Occipital lobe (tissue), 2 donors: ENCODE data around the gene SPDYE17. TPM values are rescaled to one million over a fixed set of nuclear protein-coding genes. Genes with fewer than 3 reads are reported as not detected.
"Not testable (repeated sequence)": the region's sequence is repeated elsewhere in the genome, so short reads cannot be mapped to it uniquely, and the experiment has no call there.

Experiments
- DNase-seq: peaks from one replicate; lab custom pipeline; 2025; lab: John Stamatoyannopoulos, UW
- total RNA-seq: library from RNA; depleted of rRNA; stranded (reverse); fragments of >200 nt; gene quantifications from one replicate; pipeline ENCODE4 v1.2.3, GENCODE V29; 2014

Gene SPDYE17, protein sequence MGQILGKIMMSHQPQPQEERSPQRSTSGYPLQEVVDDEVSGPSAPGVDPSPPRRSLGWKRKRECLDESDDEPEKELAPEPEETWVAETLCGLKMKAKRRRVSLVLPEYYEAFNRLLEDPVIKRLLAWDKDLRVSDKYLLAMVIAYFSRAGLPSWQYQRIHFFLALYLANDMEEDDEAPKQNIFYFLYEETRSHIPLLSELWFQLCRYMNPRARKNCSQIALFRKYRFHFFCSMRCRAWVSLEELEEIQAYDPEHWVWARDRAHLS
- total RNA-seq: not detected

GRCh38 chr7:77032261-77032660, at the start of gene SPDYE17:
Gene SPDYE17 (minus strand): TSS chr7:77032361. CDS start chr7:77030570, 1,791 bp downstream.
- DNase-seq: not testable (repeated sequence)

GRCh38 chr7:77080236-77080635, 48.1 kb upstream of the SPDYE17 start:
- DNase-seq: not testable (repeated sequence)

GRCh38 chr7:77079624-77080023, 47.5 kb upstream of the SPDYE17 start:
- not testable (repeated sequence) for DNase-seq

DNA sequence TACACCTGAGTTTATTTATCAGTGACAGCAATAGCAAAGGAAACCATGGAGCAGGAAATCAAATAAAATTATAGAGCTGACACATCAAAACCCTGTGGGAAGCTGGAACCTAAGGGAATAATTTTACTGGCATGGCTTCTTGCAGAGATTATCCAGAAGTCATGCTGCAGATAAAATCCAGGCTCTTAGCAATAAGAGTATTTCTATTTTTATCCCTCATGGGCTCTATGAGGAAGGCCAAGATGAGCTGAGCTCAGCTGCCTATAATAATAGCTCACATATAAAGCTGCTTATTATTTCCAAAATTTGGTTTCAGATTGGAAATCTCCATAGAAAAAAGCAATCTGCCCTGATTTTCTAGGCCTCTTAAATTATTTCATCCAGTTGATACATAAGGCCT, 47.0 kb upstream of the SPDYE17 start:
- DNase-seq: not testable (repeated sequence)

GRCh38 chr7:77077060-77077459, 44.9 kb upstream of the SPDYE17 start:
- not testable (repeated sequence) for DNase-seq

DNA sequence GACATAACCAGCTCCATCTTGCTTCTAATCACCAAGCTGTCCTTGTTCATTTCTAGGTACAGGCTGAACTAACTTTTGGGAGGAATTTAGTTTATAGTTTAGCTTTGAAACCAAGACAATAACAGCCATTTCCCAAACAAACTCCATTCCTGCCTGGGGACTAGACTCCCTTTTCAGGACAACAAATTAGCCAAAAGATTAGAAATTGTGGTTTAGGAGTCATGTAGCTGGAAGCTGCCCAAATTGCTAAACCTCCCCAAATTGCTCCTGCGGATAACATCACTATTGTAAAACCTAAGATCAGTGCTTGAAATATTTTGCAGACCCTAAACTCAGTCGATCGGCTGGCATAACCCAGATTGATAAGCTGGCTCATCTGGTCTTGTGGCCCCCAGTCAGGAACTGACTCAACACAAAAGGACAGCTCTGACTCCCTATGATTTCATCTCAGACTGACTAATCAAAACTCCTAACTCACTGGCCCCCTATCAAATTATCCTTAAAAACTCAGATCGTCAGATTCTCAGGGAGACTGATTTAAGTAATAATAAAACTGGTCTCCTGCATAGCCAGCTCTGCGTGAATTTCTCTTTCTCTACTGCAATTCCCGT, 42.7 kb upstream of the SPDYE17 start:
- DNase-seq: not testable (repeated sequence)

- not testable (repeated sequence) for DNase-seq
Observed at GRCh38 chr7:77071108-77071507, 38.9 kb upstream of the SPDYE17 start.

DNA sequence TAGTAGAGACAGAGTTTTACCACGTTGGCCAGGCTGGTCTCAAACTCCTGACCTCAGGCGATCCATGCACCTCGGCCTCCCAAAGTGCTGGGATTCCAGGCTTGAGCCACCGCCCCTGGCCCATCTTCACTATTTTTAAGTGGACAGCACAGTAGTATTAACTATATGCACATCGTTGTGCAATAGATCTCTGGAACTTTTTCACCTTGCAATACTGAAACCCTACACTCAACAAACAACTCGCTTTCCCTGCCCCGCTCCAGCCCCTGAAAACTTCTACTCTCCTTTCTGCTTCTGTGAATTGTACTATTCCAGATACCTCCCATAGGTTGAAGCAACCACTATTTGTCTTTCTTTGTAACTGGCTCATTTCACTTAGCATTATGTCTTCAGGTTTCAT, 33.7 kb upstream of the SPDYE17 start:
- not testable (repeated sequence) for DNase-seq

DNA sequence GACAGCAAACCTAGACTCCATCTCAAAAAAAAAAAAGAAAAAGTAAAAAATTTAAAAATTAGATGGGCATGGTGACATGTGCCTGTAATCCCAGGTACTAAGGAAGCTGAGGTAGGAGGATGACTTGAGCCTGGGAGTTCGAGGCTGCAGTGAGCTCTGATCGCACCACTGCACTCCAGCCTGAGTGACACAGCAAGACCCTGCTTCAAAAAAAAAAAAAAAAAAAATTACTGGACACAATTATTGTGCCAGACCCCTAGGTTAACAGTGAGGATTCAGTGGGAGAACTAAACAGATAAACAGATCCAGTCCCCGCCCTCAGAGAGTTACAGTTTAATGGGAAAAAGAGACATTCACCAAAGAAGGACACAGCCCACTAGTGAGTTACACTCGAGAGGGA, 31.6 kb upstream of the SPDYE17 start:
- not testable (repeated sequence) for DNase-seq

DNA sequence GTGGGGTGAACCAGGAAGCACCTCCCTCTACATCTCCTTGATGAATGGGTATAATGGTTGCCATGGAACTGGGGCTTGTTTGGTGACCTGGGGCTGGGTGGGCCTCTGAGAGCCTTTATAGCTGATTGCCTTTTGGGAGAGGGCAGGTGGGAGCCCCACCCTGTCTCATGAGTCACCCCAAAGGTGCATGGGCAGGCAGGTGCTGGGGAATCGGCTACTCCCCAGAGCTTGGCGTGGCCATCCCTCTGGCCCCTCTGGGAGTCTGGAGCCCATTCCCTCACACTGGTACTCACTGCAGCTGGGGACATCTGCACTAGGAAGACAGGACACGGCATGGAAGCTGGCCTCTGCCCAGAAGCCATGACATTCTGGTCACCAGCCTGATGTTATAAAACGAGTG, 30.4 kb upstream of the SPDYE17 start, which contains the start of gene SPDYE18:
TSS of gene SPDYE18 (minus strand) at position 2 of the 400 bp plus-strand sequence. CDS start 2,046 bp downstream, outside the sequence.
- DNase-seq: not testable (repeated sequence)

DNA sequence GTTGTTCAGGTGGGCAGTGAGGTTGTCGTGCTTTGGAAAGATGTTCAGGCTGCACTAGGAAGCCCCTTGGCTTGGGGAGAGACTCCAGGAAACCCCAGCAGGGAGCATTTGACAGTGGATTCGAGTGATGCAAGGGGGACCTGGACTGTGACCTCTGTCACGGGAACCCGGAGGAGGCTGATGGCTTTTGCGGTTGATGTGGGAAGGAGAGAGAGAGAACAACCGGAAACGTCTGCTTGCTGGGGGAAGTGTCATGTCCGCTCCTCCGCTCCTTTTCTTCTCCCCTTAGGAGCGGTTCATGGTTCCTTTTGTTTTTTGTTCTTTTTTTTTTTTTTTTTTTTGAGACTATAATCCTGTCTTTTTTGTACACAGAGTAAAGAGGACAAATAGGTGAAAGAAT, 5.8 kb downstream of the SPDYE17 start:
- not testable (repeated sequence) for DNase-seq

DNA sequence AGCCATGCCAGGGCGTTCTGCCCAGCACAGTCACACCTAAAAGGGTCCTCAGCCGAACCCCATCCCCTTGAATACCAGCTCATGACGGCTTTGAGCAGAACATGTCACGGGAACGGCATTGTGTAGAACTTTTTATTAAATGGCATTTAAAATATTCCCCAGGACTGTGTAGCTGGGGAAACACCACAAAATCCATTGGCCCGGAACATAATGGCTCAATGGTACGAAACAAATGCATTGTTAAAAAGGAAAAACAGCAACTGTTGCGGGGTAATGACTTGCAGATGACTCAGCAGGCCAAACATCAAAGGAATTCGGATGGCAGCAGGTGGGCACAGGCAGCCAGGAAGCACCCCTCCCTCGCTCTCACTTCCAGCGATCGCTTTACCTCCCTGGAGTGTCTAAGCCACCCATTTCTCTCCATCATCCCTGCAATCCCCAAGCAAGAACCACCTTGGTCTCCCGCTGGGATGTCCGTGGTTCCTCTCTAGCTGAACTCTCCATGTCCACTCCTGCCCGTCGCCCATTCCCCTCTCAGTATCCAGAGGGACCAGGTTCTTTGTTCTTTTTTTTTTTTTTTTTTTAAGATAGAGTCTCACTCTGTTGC, 22.0 kb downstream of the SPDYE17 start:
- DNase-seq: not testable (repeated sequence)

GRCh38 chr7:77008000-77008399, 24.2 kb downstream of the SPDYE17 start:
- not testable (repeated sequence) for DNase-seq

DNA sequence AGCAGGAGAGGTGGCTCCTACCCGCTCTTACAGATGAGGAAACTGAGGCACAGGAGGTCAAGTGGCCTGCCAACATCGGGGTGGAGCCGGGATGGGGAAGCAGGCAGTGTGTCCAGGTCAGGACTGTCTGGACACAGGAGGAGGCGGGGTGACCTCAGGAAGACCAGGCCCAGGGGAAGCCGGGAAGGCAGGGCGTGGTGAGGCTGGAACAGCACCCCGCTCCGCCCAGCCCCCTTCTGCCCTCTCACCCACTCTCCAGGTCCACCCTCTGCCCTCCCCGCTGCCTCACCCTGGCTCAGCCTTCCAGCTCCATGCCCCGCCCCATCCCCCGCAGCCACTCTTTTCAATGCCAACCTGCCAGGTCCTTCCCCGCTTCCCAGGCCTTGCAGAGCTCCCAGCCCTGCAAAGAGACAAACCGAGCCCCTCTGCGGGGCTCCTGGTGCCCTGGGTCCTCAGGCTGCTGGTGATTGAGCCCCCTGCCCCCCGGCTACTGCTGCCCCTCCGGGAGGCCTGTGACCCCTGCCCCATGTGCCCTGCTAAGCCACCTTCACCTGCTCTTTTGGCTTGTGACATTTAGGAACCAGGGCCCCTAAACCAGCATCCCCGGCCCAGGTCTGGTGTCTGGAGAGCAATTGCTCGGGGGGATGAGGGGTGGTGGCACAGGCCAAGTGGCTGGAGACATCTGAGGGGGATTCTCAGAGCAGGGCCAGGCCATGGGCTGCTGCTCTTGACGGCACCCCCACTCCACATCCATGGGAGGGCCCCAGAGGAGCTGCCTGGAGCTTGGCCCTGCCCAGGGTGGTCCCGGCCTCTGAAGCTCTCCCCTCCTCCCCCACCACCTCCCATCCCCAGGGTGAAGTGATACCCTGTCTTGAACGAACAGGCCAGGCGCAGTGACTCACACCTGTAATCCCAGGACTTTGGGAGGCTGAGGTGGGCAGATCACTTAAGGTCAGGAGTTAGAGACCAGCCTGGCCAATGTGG, 25.7 kb downstream of the SPDYE17 start:
- DNase-seq: not testable (repeated sequence)

- not testable (repeated sequence) for DNase-seq
Observed at GRCh38 chr7:77005461-77006057, 26.6 kb downstream of the SPDYE17 start.

GRCh38 chr7:77004151-77004550, 28.0 kb downstream of the SPDYE17 start:
- DNase-seq: not testable (repeated sequence)

- not testable (repeated sequence) for DNase-seq
Observed at GRCh38 chr7:77003241-77003640, 28.9 kb downstream of the SPDYE17 start.

GRCh38 chr7:77002678-77003233, 29.4 kb downstream of the SPDYE17 start:
- not testable (repeated sequence) for DNase-seq

- DNase-seq: not testable (repeated sequence)
Observed at GRCh38 chr7:77002104-77002503, 30.1 kb downstream of the SPDYE17 start.

DNA sequence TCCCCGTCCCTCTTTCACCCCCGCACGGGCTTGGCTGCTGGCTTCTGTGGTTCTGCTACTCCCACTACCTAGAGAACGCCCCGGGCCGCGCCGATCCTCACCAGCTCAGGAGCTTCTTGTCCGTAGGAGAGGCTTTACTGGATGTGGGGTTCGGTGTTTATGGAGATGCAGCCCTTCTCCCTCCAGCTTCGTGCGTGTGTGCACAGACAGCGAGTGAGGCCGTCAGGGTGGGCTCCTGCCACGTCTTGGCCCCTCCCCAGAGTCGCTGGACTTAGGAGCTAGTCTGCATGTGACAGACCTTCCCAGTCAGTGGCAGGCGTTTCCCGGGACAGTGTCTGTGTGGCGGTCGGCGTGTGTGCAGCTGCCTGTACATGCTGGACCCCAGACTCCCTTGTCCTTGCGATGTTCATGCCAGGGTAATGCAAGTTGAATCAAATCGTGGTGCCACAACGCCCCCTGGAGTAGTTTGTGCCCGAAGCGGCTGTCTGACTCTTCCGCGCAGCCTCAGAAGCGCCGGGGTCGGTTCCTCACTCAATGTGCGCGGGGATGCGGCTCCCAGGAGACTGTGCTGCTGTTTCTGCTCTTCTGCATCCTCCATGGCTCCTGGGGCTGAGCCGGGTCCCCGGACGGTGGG, 32.6 kb downstream of the SPDYE17 start:
- not testable (repeated sequence) for DNase-seq
